ENCODE results near the gene NPHS1.
"Not testable (repeated sequence)": the region's sequence is repeated elsewhere in the genome, so short reads cannot be mapped to it uniquely, and the experiment has no call there.

The NPHS1 gene

GRCh38 chr19:35811317-35812219 is 40.7 kb downstream of the NPHS1 start:
- no peak for DNase-seq

- no peak for DNase-seq
Observed at GRCh38 chr19:35807633-35808032, 44.7 kb downstream of the NPHS1 start.

DNA sequence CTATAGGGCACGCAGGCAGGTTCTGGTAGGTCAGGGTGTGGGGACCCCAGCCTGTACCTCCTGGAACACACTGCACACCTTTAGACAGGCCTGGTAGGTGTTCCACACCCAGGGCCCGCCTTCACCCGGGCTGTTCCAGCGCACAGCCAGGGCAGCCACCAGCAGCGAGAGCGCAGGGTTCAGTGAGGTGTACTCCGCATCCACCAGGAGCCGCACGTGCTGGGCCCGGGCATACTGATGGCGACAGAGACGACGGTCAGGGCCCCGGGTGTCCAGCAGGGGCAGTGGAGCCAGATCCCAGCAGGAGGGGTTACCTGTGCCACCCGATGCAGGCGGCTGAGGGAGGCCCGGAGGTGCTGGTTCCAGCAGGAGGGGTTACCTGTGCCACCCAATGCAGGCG is 45.7 kb downstream of the NPHS1 start:
- no peak for DNase-seq

GRCh38 chr19:35805526-35806102 is 46.7 kb downstream of the NPHS1 start:
- no peak for DNase-seq

GRCh38 chr19:35801828-35802227 is 50.5 kb downstream of the NPHS1 start:
- no peak for DNase-seq

DNA sequence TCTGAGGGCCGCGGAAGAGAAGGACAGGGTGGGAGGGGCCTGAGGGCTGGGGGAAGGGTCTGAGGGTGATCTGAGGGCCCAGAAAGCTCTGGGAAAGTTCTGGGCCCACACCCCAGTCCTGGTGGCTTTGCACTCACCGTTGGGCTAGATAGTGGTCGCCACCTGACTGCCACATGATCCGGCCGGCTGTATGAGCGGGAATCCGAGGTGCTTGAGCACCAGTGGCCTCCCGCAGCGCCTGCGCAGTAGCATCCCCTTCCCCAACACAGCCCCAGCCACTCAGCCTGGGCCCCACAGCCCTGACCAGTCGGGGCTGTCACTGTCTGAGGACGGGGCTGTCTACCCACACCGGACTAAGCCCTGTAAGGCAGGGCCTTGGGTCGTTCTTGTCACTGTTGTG is 54.6 kb downstream of the NPHS1 start:
- DNase-seq, result peak; percentile 62

DNA sequence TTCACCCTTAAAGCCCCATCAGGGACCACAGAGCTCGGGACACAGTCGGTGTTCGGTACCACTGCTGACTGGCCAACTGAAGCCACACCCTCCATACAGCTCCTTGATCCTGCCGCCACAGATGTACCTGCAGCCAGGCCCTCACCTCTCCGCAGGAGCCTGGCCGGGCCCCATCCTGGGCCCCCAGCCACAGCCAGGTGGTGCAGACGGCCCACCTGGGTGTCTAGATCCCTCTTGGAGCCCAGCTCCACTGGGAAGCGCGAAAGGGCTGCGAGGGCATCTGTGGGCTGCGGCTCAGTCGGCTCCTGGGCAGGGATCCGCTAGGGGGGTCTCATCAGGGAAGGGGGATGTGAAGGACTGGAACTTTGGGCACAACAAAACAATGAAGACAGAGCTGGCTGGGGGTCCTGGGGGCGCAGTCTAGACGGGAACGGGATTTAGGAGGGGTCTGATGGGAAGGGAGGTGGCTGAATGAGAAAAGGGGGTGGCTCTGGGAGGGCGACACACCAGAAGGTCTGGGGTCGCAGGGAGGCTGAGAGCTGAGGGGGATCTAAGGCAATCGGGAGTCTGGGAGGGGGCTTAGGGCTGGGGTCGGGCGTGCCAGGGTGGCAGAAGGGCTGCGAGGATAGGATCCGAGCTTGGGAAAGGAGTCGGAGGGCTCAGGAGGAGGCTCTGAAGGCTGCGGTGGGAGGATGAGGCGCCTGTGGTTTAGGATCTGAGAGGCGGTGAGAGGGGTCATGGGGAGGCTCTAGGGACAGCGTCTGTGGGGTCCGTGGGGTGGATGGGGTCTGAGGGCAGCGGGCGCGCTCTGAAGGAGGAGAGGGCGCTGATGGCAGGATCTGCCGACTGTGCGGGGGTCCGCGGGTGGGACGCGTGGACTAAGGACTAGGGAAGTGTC is 55.4 kb downstream of the NPHS1 start:
- no peak for DNase-seq

DNA sequence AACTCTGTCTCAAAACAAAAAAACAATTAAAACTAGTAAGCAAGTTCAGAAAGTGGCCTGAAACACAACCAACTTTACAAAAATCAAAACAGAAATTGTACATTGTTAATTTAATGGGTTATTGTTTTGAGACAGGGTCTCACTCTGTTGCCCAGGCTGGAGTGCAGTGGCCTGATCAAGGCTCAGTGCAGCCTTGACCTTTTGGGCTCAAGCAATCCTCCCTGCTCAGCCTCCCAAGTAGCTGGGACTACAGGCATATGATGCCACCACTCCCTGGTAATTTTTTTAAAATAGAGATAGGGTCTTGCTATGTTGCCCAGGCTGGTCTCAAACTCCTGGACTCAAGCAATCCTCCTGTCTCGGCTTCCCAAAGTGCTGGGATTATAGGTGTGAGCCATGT is 56.7 kb downstream of the NPHS1 start:
- not testable (repeated sequence) for DNase-seq

DNA sequence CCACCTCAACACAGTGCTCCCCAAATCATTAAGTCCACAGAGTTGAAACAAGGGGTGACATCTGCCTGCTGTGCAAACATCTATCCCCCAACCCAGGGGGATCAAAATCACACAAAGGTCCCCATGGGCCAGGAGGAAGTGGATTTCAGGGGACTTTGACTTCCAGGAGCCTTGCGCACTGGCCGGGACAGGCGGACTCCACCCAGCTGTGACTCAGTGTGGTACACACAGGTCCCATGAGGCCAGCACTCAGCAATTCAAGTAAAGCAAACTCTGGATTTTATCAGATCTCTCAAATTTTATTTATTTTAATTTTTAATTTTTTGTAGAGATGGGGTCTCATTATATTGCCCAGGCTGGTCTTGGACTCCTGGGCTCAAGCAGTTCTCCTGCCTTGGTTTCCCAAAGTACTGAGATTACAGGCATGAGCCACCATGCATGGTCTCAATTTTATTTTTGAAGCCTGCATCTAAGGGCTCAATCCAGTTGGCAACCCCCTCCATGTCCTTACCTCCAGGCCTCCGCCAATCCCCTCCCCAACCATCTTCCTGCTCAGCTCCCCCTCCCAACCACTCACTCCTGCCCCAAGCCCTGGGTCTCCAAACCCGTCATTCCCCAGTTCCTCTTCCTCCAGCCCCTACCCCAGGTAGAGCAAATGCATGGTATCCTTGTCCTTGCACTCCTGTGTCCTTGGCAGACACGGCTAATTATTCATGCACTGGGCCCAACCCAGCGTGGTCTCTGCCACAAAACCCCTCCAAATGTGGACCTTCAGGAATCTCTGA is 58.7 kb downstream of the NPHS1 start:
- no peak for DNase-seq

DNA sequence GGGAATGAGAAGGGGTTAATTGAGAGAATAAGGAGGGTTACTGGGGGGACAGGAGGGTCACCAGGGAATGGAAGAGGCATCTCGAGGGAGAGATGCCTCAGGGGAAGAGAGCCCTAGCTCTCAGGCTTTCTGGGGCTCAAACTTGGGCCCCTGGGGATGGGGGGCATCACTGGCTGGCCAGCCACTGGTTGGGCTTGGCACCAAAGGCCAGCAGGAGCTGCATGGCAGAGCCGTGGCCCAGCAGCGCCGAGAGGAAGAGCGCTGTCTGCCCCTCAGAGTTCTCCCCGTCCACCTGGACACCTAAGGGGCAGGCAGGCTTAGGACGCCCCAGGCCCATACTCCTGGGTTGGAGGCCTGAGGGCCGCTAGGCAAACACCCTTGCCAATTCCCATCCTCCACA is 59.4 kb downstream of the NPHS1 start:
- no peak for DNase-seq

DNA sequence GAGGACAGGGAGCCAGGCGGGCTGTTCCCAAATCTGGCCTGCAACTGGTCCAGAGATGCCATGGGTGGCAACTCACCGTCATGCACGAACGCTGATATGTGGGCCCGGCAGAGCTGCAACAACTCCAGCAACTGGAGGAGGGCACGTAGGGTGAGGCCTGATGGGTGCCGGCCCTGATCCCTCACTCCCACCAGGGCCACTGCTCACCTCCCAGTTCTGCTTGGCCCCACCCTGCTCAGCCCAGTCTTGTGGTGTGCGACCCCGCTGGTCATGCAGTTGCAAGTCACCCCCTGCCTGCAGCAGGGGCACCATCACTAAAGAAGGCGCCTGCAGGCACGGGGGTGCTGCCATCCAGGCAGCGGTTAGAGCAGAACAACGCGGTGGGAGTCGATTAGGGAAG is 60.0 kb downstream of the NPHS1 start:
- DNase-seq, result no peak

GRCh38 chr19:35791814-35792279 is 60.5 kb downstream of the NPHS1 start:
- no peak for DNase-seq

DNA sequence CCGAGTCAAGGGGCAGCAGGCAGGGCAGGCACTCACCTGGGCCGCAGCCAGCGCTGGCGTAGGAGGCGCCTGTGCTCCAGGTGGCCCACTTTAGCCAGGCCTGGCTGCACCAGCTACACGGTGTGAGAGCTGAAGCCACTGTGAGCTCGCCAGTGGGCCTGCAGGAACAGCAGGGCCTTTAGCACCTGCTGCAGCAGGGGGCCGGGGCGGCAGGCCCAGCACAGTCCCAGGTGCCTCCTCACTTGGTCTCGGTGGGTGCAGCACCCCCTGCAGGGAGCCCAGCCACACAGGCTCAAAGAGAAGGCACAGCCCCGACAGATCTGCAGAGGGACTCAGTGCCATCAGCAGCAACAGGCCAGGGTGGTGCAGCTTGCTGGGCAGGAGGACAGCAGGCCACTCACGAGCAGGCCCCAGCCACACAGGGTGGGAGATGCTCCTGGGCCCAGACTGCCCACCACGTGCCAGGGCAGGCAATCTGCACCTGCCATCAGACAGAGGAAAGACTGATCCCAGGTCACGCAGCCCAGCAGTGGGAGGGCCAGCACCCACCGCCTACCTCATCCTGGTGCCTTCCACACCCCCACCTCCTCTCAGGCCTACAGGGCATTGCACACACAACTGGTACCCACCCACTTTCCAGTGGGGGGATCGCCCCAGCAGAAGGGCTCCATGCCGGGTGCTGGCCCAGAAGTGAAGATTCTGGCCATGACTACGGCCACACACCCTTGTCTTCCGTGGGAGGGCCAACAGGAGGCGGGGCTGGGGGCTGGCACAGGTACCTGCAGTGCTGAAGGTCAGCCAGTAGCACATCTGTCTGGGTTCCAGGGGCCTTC is 61.1 kb downstream of the NPHS1 start:
- peak; percentile 34 for DNase-seq

GRCh38 chr19:35789978-35790944 is 62.0 kb downstream of the NPHS1 start:
- no peak for DNase-seq

DNA sequence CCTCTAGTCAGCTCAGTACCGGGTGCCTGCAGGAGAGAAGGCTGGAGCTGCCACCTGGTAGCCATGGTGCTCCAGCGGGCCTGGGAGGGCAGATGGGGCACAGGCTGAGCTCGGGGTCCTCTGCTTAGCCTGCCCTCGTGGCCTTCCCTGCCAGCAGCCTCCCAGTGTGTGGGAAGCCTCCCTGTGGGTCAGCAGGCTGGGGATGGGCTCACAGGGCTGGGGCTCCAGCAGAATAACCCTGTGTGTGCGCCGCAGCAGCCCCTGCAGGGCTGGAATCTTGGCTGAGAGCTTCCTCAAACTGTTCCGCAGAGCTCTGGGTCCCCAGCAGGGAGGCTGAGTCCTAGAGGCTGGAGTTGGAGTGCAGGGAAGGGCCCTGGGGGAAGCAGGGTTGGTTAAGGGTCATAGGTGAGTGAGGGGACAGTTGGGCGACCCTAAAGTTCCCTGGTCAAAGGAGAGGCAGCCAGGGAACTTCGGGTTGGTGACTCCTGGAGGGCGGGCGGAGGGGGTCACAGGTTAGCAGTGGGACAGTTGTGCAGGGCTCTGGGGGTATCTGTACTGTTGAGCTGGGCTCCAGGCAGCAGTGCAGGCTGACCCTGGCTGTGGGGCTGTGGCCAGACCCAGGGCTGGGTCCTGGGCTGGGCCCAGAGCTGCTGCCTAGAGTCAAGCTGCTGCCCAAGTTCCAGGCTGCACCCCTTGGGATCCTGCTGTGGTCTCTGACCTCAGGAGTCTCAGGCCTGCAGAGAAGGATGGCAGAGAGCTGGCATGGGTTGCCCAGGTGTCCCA is 62.9 kb downstream of the NPHS1 start:
- DNase-seq, result no peak

GRCh38 chr19:35788205-35788960 is 63.9 kb downstream of the NPHS1 start:
- DNase-seq, result no peak

- DNase-seq, result no peak
Observed at GRCh38 chr19:35787227-35787799, 65.0 kb downstream of the NPHS1 start.

Data from hematopoietic multipotent progenitor cell treated with erythropoietin and hydrocortisone succinate and interleukin-3 and kit ligand, for 6 days (in vitro differentiated cells).